Measurements from ENCODE around the gene RAI1. TPM values are rescaled to one million over a fixed set of nuclear protein-coding genes. Genes with fewer than 3 reads are reported as not detected.

RAI1 gene
- total RNA-seq, 1 donor from 2014 or later, result 25.1 TPM

- no peak for DNase-seq (ENCODE audit: low read depth)
These were observed 85.0 kb downstream of the RAI1 start for GRCh38 chr17:17766077-17766743.

GRCh38 chr17:17766744-17767120, 85.5 kb downstream of the RAI1 start:
- no peak for DNase-seq (ENCODE audit: low read depth)

GRCh38 chr17:17767154-17767869, 86.1 kb downstream of the RAI1 start:
- DNase-seq (ENCODE audit: low read depth), result peak; percentile 10

GRCh38 chr17:17767887-17768418, 86.7 kb downstream of the RAI1 start:
- no peak for DNase-seq (ENCODE audit: low read depth)

GRCh38 chr17:17768424-17769088, 87.3 kb downstream of the RAI1 start:
- DNase-seq (ENCODE audit: low read depth), result no peak

- DNase-seq (ENCODE audit: low read depth), result no peak
These were observed 88.8 kb downstream of the RAI1 start for GRCh38 chr17:17769869-17770631.

- DNase-seq (ENCODE audit: low read depth), result no peak
These were observed 89.4 kb downstream of the RAI1 start for GRCh38 chr17:17770632-17771044.

GRCh38 chr17:17771498-17772201, 90.4 kb downstream of the RAI1 start:
- DNase-seq (ENCODE audit: low read depth), result no peak

DNA sequence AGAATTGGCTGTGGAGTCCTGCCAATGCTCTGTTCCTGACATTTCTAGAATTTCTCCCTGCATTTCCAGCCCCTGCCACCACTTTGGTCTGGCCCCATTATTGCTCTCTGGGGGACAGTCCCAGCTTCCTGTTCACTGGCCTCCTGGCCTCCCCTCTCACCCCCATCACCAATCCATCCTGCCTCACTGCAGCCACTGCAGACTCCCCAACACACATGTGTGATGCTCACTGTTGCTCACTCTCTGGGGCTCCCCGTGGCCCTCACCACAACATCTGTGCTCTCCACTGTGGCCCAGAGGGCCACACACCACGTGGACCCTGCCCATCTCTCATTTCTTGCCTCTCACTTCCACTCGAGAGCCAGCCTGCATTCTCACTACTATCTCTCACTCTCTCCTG, 91.0 kb downstream of the RAI1 start:
- no peak for DNase-seq (ENCODE audit: low read depth)

DNA sequence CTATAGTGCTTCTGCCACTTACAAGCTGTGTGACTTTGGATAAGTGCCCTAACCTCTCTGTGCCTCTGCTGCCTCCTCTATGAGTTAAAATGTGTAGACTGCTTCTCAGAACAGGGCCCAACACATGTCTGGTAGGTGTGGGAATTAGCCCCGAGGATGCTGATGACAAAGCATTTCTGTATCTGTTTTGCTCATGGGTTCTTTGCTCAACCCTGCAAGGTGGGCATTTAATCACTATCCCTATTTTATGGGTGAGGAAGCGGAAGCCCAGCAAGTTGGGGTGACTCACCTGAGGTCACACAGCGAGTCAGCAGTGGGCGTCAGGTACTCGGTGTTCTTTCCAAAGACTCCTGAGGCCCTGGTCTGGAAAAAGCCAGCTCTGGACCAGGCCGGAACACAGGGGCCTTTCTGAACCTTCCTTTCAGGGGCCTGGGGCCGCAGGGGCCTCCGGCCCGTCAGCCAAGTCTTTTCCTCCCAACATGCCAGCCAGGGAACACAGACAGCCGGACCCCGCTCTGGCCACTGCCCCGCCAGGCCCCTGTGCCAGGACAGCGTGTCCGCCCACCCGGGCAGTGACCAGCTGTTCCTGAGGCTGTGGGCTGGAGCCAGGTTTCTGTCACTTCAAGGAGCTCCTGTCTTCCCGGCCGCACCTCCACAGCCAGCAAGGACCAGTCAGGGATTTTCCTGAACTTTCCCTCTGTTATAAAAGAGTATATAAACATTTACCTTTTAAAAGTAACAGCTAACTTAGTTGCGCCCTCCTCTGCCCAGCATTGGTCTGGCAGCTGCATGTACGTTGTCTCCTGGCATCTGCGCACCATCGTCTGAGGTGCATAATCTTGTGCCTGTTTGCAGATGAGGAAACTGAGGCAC, 93.0 kb downstream of the RAI1 start:
- peak; percentile 85 for DNase-seq (ENCODE audit: low read depth)

- no peak for DNase-seq (ENCODE audit: low read depth)
These were observed 95.6 kb downstream of the RAI1 start for GRCh38 chr17:17776889-17777288.

DNA sequence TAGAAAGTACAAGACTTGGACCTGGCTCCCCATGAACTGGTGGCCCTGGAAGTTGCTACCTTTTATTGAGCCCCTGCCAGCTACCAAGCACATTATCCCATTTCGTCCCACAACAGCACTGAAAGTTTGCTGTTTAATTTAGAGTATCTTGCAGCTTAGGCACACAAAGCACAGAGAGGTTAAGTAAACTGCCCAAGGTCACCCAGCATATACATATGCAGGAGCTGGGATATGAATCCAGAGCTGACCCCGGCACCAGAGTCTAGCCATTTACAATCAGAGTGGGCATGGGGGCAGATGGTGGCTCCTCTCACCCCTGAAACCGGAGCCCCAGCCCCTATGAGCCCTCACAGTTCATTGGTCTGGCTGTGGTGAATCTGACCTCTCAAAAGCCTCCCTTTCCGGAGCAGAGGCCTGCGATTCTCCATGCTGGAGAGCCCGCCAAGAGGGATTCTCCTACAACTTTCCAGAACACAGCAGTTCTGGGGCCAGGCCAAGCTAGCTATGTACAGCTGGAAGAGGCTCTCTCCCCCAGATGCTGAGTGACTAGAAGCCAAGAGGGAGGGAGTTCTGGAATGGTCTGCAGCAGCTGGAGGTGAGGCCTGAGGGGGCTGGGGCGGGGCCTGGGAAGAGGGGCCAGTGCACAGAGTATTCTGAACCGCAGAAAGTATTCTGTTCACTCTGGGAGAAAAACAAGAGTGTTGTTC, 97.2 kb downstream of the RAI1 start:
- no peak for DNase-seq (ENCODE audit: low read depth)

DNA sequence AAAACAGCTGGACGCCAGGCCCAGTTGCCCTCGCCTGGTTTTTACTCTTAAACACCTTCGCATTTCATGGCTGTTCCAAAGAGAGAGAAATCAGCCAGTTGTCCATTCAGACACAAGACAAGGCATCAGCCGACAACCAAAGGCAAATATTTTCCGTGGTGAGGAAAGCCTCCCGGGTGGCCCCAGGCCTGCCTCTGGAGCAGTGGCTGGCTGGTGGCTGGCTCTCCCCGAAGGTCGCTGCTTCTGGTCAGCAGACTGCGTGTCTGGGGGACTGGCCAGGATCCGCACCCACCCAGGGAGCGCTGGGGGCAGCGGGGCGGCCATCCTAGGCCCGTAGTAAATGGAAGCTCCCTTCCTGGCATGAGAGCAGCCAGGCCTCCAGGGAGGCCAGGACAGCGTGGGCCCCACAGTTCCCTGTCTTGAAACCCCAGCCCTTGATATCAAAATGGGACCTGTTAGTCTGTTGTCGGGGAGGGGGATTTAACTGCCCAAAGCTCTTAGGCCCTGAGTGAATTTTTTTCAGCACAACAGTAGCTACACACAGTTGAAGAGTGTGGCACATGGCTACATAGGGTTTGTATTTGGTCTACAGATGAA, 97.9 kb downstream of the RAI1 start:
- no peak for DNase-seq (ENCODE audit: low read depth)

- DNase-seq (ENCODE audit: low read depth), result peak; percentile 67
These were observed 99.8 kb downstream of the RAI1 start for GRCh38 chr17:17780922-17781590.

DNA sequence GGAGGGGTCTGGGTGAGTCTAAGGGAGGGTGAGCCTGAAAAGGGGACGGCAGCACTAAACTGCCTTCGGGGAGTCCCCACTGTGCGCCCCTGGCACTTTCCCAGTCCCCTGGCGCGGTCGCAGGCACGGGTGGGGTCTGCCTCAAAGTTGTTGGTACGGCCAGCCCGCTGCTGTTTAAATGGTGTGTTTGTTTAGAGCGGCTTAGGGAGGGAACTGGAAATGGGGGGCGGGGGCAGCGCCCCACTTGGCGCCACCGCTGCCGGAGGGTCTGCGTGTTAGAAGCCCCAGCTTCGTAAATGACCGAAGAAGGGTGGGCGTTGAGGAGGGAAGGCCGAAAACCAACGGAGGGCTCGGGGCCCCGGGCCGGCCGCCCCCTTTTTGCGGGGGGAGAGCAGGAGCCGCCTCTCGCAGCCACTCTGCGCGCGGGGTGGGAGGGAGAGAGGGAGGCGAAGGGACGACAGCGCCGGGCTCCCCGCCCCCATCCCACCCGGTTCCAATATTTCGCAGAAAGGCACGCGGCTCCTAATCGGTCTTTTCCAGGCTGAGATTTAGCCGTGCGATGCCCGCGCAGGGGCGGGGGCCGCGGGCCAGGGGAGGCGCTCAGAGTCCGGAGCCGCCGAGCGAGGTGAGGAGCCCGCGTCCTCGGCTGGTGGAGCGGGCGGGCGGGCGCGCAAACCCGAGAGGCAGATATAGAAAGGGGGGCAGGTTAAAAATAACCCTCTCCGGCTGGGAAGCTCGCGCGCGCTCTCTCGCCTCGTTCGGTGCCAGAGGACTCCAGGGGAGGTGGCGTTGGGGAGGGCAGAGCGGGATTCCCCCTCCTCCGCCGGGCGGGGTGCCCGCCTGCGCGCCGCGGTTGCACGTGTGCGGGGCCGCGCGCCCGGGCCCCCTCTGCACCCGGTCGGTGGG, 100.6 kb downstream of the RAI1 start:
- peak; percentile 20 for DNase-seq (ENCODE audit: low read depth)

GRCh38 chr17:17782523-17783115, 101.4 kb downstream of the RAI1 start:
- DNase-seq (ENCODE audit: low read depth), result no peak

DNA sequence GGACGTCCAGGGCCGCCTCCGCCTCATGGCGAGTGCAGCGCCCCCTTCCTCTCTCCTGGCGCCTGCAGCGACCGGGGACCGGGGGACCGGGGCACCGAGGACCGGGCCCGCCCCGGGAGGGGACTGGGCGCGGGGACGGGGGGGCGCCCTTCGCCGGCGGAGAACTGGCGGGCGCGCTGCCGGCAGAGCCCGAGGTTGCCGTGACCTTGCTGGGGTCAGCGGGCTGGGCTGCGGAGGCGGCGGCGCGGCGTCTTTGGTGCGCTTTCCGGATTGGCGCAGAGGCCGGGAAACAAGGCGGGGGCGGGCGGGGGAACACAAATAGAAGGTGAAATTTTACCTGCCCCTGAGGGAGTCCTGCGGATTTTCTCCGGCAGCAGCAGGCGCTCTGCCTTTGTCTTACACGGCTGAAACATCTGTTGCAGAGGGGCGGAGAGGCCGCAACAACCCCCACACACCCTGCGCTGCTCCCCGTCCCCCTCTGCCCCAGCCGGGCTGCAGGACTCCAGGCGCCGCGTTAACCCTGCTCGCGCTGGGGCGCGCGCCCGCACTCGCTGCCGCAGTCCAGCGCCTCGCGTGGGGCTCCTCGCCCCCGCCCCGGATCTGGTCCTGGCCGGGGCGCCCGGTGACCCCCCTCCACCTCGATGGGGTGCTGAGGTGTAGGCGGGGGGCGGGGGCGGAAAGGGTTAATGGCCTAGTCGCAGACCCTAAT, 102.0 kb downstream of the RAI1 start:
- DNase-seq (ENCODE audit: low read depth), result peak; percentile 44

Data from renal cortical epithelial cell (primary cell).